H7 (cell line): Measurements from ENCODE around the gene OLFML2B. TPM values are rescaled to one million over a fixed set of nuclear protein-coding genes. Genes with fewer than 3 reads are reported as not detected.
"Not testable (repeated sequence)": the region's sequence is repeated elsewhere in the genome, so short reads cannot be mapped to it uniquely, and the experiment has no call there.

Experiments
- DNase-seq: peaks from one replicate; pipeline ENCODE4 v3.0.0; 2012
- H3K27me3 ChIP-seq: 2 replicates; pipeline ENCODE4 v1.6.0; 2011; ENCODE audit warnings: mild to moderate bottlenecking, low read length; ENCODE audit not compliant: control insufficient read depth, insufficient read depth
- H3K36me3 ChIP-seq: replicated peaks from 2 replicates; pipeline ENCODE4 v1.5.1; 2011; ENCODE audit warnings: low read length; ENCODE audit not compliant: control insufficient read depth, insufficient read depth
- H3K4me3 ChIP-seq: 2 replicates; pipeline ENCODE4 v1.5.1; 2011; ENCODE audit warnings: low read depth, mild to moderate bottlenecking, control low read depth, low read length, moderate library complexity; ENCODE audit not compliant: insufficient read depth
- total RNA-seq: library from RNA; depleted of rRNA; stranded (reverse); fragments of >200 nt; shearing (Covaris generic); gene quantifications from 2 replicates; pipeline ENCODE4 v1.2.3, GENCODE V29; 2014

Gene OLFML2B
- total RNA-seq, 1 experiment from 2014 or later: 0.45 TPM

DNA sequence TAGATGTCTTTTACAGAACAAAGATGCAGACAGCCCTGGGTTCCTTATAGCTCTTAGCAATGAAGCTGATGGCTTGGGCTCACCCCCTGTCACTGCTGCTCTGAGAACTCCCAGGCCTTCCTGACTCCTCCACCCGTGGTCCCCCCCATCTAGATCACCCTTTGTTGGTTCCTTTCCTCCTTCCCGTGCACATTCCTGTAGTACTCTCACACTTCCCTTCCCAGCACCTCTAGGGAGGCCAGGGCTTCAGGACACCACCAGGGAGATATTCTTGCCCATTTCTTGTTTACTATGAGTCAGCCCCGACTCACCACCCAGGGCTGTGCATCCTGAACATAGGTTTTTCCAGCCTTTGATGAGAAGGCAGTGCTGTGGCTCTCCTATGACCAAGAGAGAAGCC, 31.4 kb upstream of the OLFML2B start:
- H3K27me3 ChIP-seq: no peaks in the 10 kb centered on the region
- H3K4me3 ChIP-seq: no peak overlapping the region
- no peaks in the 10 kb centered on the region for H3K36me3 ChIP-seq
- DNase-seq: no peak

DNA sequence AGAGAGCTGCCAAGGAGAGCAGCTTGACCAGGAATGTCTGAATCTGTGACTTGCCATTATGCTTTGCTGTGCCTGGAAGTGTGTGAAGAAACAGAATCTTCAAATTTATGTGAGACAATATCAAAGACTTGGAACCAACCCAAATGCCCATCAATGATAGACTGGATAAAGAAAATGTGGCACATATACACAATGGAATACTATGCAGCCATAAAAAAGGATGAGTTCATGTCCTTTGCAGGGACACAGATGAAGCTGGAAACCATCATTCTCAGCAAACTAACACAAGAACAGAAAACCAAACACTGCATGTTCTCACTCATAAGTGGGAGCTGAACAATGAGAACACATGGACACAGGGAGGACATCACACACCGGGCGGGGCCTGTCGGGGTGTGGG, 30.3 kb upstream of the OLFML2B start:
- not testable (repeated sequence) for H3K27me3 ChIP-seq, H3K4me3 ChIP-seq, DNase-seq, H3K36me3 ChIP-seq

DNA sequence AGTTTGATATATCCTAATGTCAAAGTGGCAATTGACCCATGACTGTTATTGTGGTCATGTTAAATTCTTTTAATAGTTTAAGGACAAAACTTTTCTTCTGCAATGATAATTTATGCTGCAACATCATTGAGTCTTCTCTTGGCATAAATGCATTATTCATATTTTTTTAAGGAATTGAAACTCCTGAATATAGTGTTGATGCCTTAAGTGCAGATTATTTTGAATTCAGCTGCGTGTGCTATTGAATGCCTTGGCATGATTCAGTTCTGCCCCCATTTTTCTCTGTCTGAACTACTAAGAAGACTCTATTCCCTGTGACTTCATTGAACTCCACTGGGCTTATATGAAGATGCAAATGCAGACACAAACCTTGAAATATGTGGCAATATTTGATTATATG, 23.3 kb upstream of the OLFML2B start:
- no peaks in the 10 kb centered on the region for H3K36me3 ChIP-seq
- H3K27me3 ChIP-seq: no peaks in the 10 kb centered on the region
- no peak for DNase-seq
- H3K4me3 ChIP-seq: no peak overlapping the region

DNA sequence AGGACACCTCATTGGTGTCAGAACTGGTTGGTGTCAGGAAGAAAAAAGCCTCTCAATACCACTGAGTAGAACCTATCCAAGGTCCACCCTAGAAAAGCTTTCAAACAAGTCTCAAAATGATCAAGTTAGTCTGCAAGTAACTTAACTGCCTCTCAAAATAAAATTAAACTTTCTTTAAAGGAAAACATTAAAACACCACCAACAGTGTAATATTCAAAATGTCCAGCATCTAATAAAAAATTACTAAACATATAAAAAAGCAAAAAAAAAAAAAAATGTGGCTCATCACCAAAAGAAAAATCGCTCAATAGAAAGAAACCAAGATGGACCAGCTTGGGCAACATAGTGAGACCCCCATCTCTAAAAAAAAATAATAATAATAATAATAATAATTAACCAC, 18.7 kb upstream of the OLFML2B start:
- DNase-seq: no peak
- Histone ChIP-seq H3K27me3 (no peaks in the 10 kb centered on the region; the same call in 1 of the 2 replicates), H3K36me3 (no peaks in the 10 kb centered on the region), H3K4me3 (no peak overlapping the region)

DNA sequence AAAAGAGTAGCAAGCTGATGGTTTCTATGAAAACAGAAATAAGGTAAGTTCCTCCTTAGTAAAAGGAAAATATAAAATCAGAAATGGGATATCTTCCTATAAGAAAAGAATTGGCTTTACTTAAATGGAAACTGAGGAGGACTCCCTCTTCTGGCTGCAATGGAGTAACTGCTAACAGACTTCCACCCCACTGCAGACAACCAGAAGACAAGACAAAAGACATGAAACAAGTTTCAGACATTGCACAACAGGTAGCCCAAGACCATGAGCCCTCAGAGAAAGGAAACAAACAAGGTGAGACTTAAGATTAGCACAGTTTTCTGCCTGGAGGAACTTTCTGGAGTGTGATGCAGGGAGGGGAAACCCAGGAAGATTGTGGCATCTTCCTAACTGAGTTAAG, 17.0 kb upstream of the OLFML2B start:
- no peaks in the 10 kb centered on the region for H3K36me3 ChIP-seq
- DNase-seq: peak; percentile 36
- H3K27me3 ChIP-seq: no peaks in the 10 kb centered on the region; the same call in 1 of the 2 replicates
- no peak overlapping the region for H3K4me3 ChIP-seq

DNA sequence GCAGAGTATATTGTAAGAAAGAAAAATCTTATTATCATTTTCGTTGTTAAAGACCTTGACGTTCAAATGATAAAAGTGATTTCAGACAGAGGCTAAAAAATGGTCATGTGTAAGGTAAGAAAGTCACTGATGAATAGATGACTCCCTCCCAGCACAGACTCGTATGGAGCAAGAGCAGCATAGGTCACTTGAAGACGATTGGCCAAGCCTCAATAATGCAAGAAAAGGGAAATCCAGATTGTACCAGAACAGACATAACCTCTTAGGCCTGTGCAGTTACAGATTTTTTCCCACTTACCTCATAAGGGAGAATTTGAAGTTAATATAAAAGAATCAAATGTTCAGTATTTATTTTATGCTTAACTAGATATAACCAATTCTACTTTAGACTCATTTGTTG, 16.3 kb upstream of the OLFML2B start:
- Histone ChIP-seq H3K36me3 (no peaks in the 10 kb centered on the region), H3K27me3 (no peaks in the 10 kb centered on the region; the same call in 1 of the 2 replicates), H3K4me3 (no peak overlapping the region)
- no peak for DNase-seq

DNA sequence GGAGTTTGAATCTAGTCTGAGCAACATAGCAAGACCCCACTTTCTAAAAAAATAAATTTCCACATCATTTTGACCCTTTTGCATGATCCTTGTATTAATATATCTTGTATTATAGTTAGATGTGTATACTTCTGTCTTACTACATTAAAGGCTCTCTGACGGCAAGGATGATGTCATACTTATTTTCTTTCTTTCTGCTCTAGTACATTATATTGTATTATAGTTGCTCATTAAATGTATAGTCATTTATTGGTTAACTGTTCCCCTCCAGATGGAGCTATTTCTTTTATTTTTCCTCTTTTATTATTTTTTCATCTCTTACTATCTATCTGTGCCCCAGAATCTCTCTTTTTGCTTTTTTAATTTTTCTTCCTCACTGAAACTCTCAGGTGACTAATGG, 15.0 kb upstream of the OLFML2B start:
- Histone ChIP-seq H3K4me3 (no peak overlapping the region), H3K36me3 (no peaks in the 10 kb centered on the region), H3K27me3 (no peaks in the 10 kb centered on the region; the same call in 1 of the 2 replicates)
- no peak for DNase-seq

DNA sequence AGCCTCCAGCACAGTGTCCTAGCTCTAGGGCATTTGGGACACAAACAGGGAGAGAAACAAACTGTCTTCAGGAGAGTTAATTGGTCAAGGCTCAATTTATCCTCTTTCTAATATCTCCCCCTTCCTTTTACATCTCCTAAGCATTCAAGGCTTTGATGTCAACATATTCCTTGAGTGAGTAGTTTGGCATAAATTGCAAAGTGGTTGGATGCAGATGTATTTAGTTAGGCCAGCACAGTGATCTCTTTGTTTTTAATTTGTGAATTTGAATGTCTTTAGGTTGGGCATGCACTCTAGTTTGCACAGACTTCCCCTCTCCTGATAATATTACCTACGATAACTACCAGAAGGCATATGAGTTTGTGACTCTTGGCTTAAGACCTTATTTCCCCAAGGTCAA, 12.5 kb upstream of the OLFML2B start:
- H3K4me3 ChIP-seq: no peak overlapping the region
- no peak for DNase-seq
- H3K36me3 ChIP-seq: no peaks in the 10 kb centered on the region
- H3K27me3 ChIP-seq: no peaks in the 10 kb centered on the region; the same call in 1 of the 2 replicates

DNA sequence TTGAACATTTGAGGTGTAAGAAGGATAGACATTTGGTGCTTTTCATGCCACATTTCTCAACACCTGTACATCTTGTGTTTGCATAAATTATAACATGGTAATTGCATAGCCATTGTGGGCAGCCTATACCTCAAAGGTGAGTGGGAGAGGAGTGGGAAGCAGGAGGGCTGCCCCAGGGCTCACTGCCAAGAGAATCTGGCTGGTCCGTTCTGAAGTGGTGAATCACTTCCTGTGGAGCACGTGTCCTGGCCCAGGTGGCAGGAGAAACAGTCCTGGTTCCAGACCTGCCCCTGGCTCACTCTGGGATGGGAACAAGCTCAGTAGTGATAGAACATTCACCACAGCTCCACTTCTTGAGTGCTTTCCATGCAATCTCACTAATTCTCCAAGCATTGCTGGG, 11.6 kb upstream of the OLFML2B start:
- no peak overlapping the region for H3K4me3 ChIP-seq
- DNase-seq: no peak
- no peaks in the 10 kb centered on the region for H3K36me3 ChIP-seq
- H3K27me3 ChIP-seq: no peaks in the 10 kb centered on the region; the same call in 1 of the 2 replicates

DNA sequence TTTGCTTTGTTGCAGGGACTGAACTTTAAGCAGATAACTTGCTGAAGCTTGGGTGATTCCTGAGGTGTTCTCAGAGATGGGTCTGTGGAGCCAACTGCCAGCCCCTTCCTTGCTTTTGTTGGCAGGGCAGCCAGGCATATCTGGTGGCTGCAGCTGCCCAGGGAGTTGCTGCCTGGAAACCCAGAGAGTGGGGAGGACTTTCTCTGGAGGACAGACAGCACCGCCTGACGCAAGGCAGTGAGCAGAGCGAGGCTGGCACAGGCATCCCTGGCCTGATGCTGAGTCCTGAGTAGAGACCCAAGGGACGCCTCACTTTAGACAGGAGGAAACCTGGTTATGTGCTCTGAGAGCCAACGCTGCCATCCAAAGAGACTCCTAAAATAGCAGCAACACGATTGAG, 9.8 kb upstream of the OLFML2B start:
- H3K27me3 ChIP-seq: peaks cover 2% of the 10 kb centered on the region; the same call in 1 of the 2 replicates
- no peaks in the 10 kb centered on the region for H3K36me3 ChIP-seq
- no peak for DNase-seq
- no peak overlapping the region for H3K4me3 ChIP-seq

DNA sequence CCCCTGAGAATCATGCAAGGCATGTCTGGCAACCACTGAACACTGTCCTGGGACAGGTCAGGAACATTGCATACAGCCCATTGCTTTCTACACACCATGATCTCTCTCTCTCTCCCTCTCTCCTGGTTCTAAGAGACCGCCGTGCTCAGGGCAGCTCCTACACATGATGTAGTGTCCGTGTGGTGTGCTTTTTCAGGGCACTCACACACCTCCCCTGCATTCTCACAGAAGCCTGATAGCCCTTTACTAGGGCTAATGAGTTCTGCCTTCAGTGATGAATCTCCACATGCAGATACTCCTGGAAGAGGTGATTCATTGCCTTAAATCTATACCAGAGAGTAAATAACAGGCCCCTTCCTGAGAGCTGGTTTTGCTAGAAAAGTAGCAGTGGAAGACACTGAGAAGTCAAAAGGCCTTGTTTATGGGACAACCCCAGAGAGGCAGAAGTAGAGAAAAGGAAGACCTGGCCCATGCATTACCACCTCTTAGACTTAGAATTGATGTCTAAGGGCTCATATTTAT, 7.2 kb upstream of the OLFML2B start:
- Histone ChIP-seq H3K27me3 (peaks cover 13% of the 10 kb centered on the region), H3K36me3 (no peaks in the 10 kb centered on the region), H3K4me3 (no peak overlapping the region)
- no peak for DNase-seq

DNA sequence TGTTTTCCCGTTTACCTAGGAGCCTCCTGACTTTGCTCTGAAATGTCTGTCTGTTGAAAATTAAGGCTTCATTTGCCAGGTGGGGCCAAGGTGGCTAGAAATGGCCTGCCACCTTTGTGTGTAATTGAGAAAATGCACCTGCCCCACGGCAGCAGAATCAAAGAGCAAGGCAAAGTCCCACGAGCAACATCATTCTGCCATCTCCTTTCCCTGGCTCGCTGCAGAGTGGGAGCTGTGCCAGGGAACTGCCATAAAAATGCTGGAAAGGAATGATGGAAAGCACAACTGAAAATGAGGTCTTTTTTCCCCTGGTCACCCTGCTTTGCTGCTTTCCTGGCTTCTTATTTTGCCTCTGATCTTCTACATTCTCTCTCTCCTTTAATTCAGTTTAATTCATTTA, 5.5 kb upstream of the OLFML2B start:
- H3K4me3 ChIP-seq: no peak overlapping the region
- H3K27me3 ChIP-seq: peaks cover 29% of the 10 kb centered on the region
- no peak for DNase-seq
- no peaks in the 10 kb centered on the region for H3K36me3 ChIP-seq

DNA sequence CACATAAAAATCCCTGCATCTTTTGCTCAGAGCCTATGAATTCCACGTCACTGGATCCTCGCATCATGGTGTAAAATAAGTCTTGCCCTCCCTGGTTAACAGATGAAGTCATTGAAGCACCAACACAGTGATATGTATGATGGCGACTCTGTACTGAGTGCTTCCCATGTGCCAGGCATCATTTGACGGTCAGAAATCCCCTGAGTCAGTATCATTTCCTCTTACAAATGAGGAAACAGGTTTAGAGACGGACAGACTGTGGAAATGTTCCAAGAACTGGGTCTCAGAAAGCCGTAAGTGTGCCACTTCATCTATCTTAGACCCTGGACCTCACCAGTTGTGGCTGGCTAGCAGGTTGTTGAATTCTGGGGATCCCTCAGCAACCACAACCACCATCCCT, 5.1 kb upstream of the OLFML2B start:
- Histone ChIP-seq H3K4me3 (no peak overlapping the region), H3K27me3 (peaks cover 34% of the 10 kb centered on the region)

DNA sequence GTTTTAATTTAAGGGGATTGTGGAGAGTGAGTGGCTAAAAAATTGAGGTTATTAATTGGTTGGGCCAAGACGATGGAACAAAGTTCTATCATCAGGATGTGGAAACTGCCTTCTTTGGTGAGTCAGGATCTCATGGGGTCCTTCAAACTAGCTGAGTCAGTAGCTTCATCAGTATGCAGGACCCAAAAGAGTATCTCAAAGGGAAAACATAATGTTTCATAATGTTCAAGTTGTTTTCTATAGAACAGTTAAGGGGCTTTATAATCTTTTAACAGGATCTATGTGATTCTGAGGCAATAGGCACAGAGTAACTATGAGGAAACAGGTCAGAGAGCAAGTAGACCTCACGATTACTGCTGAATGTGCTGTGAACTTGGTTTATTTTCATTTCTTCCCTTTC, 3.2 kb upstream of the OLFML2B start:
- H3K36me3 ChIP-seq: no peaks in the 10 kb centered on the region
- no peak for DNase-seq
- no peak overlapping the region for H3K4me3 ChIP-seq
- peaks cover 49% of the 10 kb centered on the region for H3K27me3 ChIP-seq

More for the DNA sequence above, 5.1 kb upstream of the OLFML2B start:
- no peaks in the 10 kb centered on the region for H3K36me3 ChIP-seq
- no peak for DNase-seq

DNA sequence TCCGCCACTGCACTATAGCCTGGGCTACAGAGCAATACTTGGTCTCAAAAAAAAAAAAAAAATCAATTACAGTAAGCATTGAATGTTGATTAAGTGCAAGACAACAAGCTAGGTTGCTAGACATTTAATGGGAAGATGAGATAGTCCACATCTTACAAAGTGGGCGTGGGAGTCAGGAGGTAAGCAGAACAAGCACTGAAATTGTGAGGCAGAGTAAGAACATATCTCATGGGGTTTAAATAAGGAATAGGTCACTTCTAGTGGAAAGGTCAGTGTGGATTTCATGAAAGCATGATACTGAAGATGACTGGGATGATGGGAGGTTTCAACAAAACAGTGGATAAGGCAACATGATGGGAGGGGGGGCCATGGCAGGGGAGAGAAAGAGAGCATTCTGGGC, 1.9 kb upstream of the OLFML2B start:
- no peak overlapping the region for H3K4me3 ChIP-seq
- DNase-seq: no peak
- H3K36me3 ChIP-seq: no peaks in the 10 kb centered on the region
- H3K27me3 ChIP-seq: peaks cover 50% of the 10 kb centered on the region

DNA sequence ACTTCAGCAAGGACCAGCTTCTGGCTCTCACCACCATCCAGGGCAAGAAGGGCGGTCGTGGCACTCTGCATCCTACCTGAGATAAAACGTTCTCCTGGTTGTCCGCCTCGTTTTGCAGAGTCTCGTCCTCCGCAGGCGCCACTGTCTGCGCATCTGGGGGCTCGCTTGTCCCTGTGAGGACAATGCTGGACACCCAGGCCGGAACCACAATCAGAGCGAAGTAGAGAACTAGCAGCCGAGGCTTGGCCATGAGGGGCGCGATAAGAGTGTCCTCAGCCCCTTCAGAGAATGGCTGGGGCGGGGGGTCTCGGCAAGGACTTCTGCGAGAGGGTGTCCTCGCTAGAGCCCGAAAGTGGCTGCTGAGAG, 505 bp downstream of the OLFML2B start:
- no peak for DNase-seq
- H3K27me3 ChIP-seq: peaks cover 52% of the 10 kb centered on the region
- H3K4me3 ChIP-seq: peak overlapping the region; percentile 67
- no peaks in the 10 kb centered on the region for H3K36me3 ChIP-seq
